Motor neuron (in vitro differentiated cells): ENCODE data around the gene PPP1R7. TPM values are rescaled to one million over a fixed set of nuclear protein-coding genes. Genes with fewer than 3 reads are reported as not detected.

Experiments
- ATAC-seq, 8 experiments: fragments of 200-7000 bp; cut with Tn5 transposase; replicated peaks in 6 of 8; 2 replicates each; pipeline ENCODE4 v1.8.0; 2021; ENCODE audit warnings: mild to moderate bottlenecking in 8 of 8, moderate library complexity in 8 of 8
- H3K27ac ChIP-seq, 2 donors: fragments of 250-450 bp; sonication (Bioruptor Pico); 2 replicates each; pipeline ENCODE4 v1.9.0; 2021; ENCODE audit warnings: antibody characterized with exemption in 2 of 2, mild to moderate bottlenecking in 2 of 2, moderate library complexity in 1 of 2
- H3K4me1 ChIP-seq, 2 donors: fragments of 250-450 bp; sonication (Bioruptor Pico); replicated peaks in 1 of 2; 2 replicates each; pipeline ENCODE4 v1.6.1; 2021; ENCODE audit warnings: antibody characterized with exemption in 2 of 2, mild to moderate bottlenecking in 2 of 2, moderate library complexity in 1 of 2
- H3K4me3 ChIP-seq, 5 donors: fragments of 250-450 bp; sonication (Bioruptor Pico); 2 replicates each; pipeline ENCODE4 v1.9.0; 2021; ENCODE audit warnings: antibody characterized with exemption in 5 of 5, mild to moderate bottlenecking in 5 of 5, moderate library complexity in 4 of 5
- WGBS, 10 experiments: fragments of 450-650 bp; shearing (Covaris generic); methylation state at CpG; one replicate each; pipeline ENCODE4 v1.0.0; 2022; 5-methylcytosine and 5-hydroxymethylcytosine counted together
- in situ Hi-C, 9 experiments: fragments of 400-800 bp; cut with MboI; loops; one replicate each; pipeline ENCODE4 v1.15.0; 2021; ENCODE audit warnings: low sequenced_read_pairs in 9 of 9, low pct_unique_long_range_greater_than_20kb in 2 of 9; ENCODE audit not compliant: unreplicated experiment in 9 of 9
- total RNA-seq, 8 experiments: library from RNA; unstranded; fragments of 300-600 nt; gene quantifications; 2 replicates each; pipeline versions ENCODE4 v1.2.3 to v1.2.4, GENCODE V29; 2022

The PPP1R7 gene
- total RNA-seq, 8 experiments from 2014 or later, result 40.0 to 109 (median 63.1) TPM

GRCh38 chr2:241137276-241138190 lies 12.7 kb upstream of the PPP1R7 start:
- WGBS, 10 experiments, result 80 to 100% (median 100%) methylated on average over 1 to 17 of the region's 24 CpGs; no CpG with 5 or more reads in 5 of the 10 experiments
- H3K27ac ChIP-seq, result no peak overlapping the region
- no peak overlapping the region for H3K4me3 ChIP-seq
- in situ Hi-C loops, result no loop called here
- ATAC-seq, result no peak
- H3K4me1 ChIP-seq, result no peaks in the 10 kb centered on the region

GRCh38 chr2:241138471-241138870 lies 11.8 kb upstream of the PPP1R7 start:
- in situ Hi-C loops, result no loop called here
- Histone ChIP-seq H3K27ac (no peak overlapping the region), H3K4me1 (no peaks in the 10 kb centered on the region), H3K4me3 (no peak overlapping the region)
- WGBS, 10 experiments, result 87 to 100% (median 95%) methylated on average over 1 to 13 of the region's 16 CpGs; no CpG with 5 or more reads in 4 of the 10 experiments
- no peak for ATAC-seq

GRCh38 chr2:241139531-241140444 lies 10.5 kb upstream of the PPP1R7 start:
- in situ Hi-C loops, result no loop called here
- WGBS, 10 experiments, result 67 to 94% (median 78%) methylated on average over 1 to 9 of the region's 24 CpGs; no CpG with 5 or more reads in 4 of the 10 experiments
- H3K27ac ChIP-seq, result no peak overlapping the region
- H3K4me3 ChIP-seq, result no peak overlapping the region
- H3K4me1 ChIP-seq, result no peaks in the 10 kb centered on the region
- ATAC-seq, result no peak

GRCh38 chr2:241140445-241140840 lies 9.8 kb upstream of the PPP1R7 start:
- Histone ChIP-seq H3K27ac (no peak overlapping the region), H3K4me1 (no peaks in the 10 kb centered on the region), H3K4me3 (no peak overlapping the region)
- 83 to 100% (median 86%) methylated on average over 1 to 8 of the region's 10 CpGs; no CpG with 5 or more reads in 6 of the 10 experiments for WGBS, 10 experiments
- in situ Hi-C loops, result no loop called here
- ATAC-seq, result no peak

GRCh38 chr2:241141214-241141770 lies 9.0 kb upstream of the PPP1R7 start:
- in situ Hi-C loops, result no loop called here
- ATAC-seq, result no peak
- Histone ChIP-seq H3K4me3 (no peak overlapping the region), H3K4me1 (no peaks in the 10 kb centered on the region), H3K27ac (no peak overlapping the region)
- WGBS, 10 experiments, result 88 to 100% (median 95%) methylated on average over 1 to 6 of the region's 14 CpGs; no CpG with 5 or more reads in 5 of the 10 experiments

- ATAC-seq, result no peak
- Histone ChIP-seq H3K4me3 (no peak overlapping the region), H3K27ac (no peak overlapping the region), H3K4me1 (no peaks in the 10 kb centered on the region)
- in situ Hi-C loops, result no loop called here
- 60 to 100% (median 100%) methylated on average over 1 to 5 of the region's 6 CpGs; no CpG with 5 or more reads in 5 of the 10 experiments for WGBS, 10 experiments
Observed at GRCh38 chr2:241142063-241142462, 8.2 kb upstream of the PPP1R7 start.

GRCh38 chr2:241142593-241142992 lies 7.7 kb upstream of the PPP1R7 start:
- Histone ChIP-seq H3K4me3 (no peak overlapping the region), H3K4me1 (no peaks in the 10 kb centered on the region), H3K27ac (no peak overlapping the region)
- in situ Hi-C loops, result no loop called here
- WGBS, 10 experiments, result 79 to 100% (median 91%) methylated on average over 1 to 9 of the region's 9 CpGs; no CpG with 5 or more reads in 3 of the 10 experiments
- ATAC-seq, result no peak

GRCh38 chr2:241146286-241146685 lies 4.0 kb upstream of the PPP1R7 start:
- in situ Hi-C loops, result no loop called here
- H3K27ac ChIP-seq, result no peak overlapping the region
- ATAC-seq, result no peak
- peaks cover 8 to 10% of the 10 kb centered on the region in 2 donors for H3K4me1 ChIP-seq
- 50 to 100% (median 87%) methylated on average over 1 to 4 of the region's 4 CpGs; no CpG with 5 or more reads in 1 of the 10 experiments for WGBS, 10 experiments
- no peak overlapping the region for H3K4me3 ChIP-seq

GRCh38 chr2:241147336-241147735 lies 2.9 kb upstream of the PPP1R7 start:
- Histone ChIP-seq H3K27ac (no peak overlapping the region), H3K4me1 (peaks cover 9 to 10% of the 10 kb centered on the region in 2 donors), H3K4me3 (no peak overlapping the region)
- no peak for ATAC-seq
- in situ Hi-C loops, result no loop called here
- 83 to 100% (median 100%) methylated on average over 1 to 3 of the region's 3 CpGs; no CpG with 5 or more reads in 1 of the 10 experiments for WGBS, 10 experiments

- 0 to 100% (median 58%) methylated on average over 1 to 4 of the region's 4 CpGs; no CpG with 5 or more reads in 5 of the 10 experiments for WGBS, 10 experiments
- peak overlapping the region; percentile 76 to 90 (median 82) for H3K4me3 ChIP-seq
- H3K4me1 ChIP-seq, result peaks cover 9 to 10% of the 10 kb centered on the region in 2 donors
- ATAC-seq, result no peak
- H3K27ac ChIP-seq, result no peak overlapping the region
- in situ Hi-C loops, result no loop called here
Observed at GRCh38 chr2:241148239-241148638, 2.0 kb upstream of the PPP1R7 start.

GRCh38 chr2:241148891-241149674 lies 1.2 kb upstream of the PPP1R7 start, which contains the start of gene PASK:
PASK (minus strand) TSS chr2:241149472; CDS start chr2:241143032, 6,440 bp downstream.
- ATAC-seq, result peak; percentile 74 to 86 (median 82)
- in situ Hi-C loops, result no loop called here
- Histone ChIP-seq H3K4me1 (peaks cover 9 to 10% of the 10 kb centered on the region in 2 donors), H3K4me3 (peak within 1 kb of the TSS; percentile 76 to 90 (median 82)), H3K27ac (no peak within 1 kb of the TSS)
- WGBS, 10 experiments, result 0% methylated on average over 1 to 11 of the region's 88 CpGs; no CpG with 5 or more reads in 6 of the 10 experiments

GRCh38 chr2:241149675-241149924 lies 667 bp upstream of the PPP1R7 start:
- H3K4me1 ChIP-seq, result peaks cover 9 to 10% of the 10 kb centered on the region in 2 donors
- peak overlapping the region; percentile 76 to 90 (median 82) for H3K4me3 ChIP-seq
- no peak for ATAC-seq
- in situ Hi-C loops, result no loop called here
- WGBS, 10 experiments, result 0 to 4% (median 1%) methylated on average over 3 to 10 of the region's 23 CpGs; no CpG with 5 or more reads in 6 of the 10 experiments
- no peak overlapping the region for H3K27ac ChIP-seq
